Measurements from ENCODE around the gene FADS1.

FADS1 gene

DNA sequence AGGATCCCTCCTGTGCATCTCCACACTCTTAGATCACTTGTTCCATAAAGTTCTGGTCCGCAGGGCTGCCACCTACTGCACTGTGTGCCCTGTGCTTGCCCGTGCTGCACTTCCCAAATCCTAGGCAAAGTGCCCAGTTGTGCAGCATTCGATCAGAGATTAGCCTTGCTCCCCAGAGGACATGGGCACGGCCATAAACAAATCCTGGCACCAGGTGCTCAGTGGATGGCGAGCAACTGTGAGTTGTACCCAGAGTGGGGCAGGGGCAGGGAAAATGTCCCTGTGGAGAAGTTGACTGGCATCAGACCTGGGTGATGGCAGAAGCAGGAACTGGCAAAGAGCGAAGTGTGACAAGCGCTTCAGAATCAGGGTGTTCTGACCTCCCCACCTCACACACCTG, 16.0 kb upstream of the FADS1 start:
- Histone ChIP-seq H3K9me3 (replicated peaks in 1 of 11) (no peaks in the 10 kb centered on the region), H3K27me3 (no peaks in the 10 kb centered on the region), H3K4me1 (peaks cover 72 to 82% (median 77%) of the 10 kb centered on the region in 10 experiments), H3K4me3 (peak overlapping the region in 5 of 10 experiments; percentile 11 to 97 (median 80); a peak in 6 of 20 replicates), H3K4me2 (peak overlapping the region; percentile 91 to 100 (median 98)), H4K20me1 (peaks cover 0 to 47% (median 39%) of the 10 kb centered on the region in 11 experiments; a peak in 17 of 22 replicates), H3K27ac (peak overlapping the region in 10 of 11 experiments; percentile 75 to 99 (median 94); a peak in 18 of 22 replicates), H3K36me3 (peaks cover 3 to 48% (median 18%) of the 10 kb centered on the region in 11 experiments; a peak in 21 of 22 replicates), H3K9ac (peak overlapping the region in 10 of 11 experiments; percentile 74 to 97 (median 94); a peak in 15 of 22 replicates)
- TF ChIP-seq Cebpa-rat (IDR thresholded peaks at IDR 0.05), result no peak

DNA sequence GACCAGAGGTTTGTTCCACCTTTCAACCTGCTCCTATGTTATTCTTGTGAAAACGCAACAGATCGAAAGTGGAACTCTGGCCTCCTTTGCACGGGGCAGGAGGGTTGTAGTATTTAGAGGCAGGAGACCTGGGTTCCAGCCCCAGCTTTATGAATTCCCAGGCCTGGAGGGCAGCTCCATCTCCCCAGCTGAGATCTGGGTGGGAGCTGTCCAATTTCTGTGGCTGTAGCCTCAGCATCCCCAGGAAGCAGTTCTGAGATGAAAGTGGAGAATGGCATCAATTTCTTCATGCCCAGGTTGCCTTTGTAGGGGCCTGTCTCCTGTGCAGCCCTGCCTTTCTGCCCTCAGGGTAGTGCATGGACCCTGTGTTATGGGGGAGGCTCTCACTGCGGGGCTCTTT, 15.4 kb upstream of the FADS1 start:
- TF ChIP-seq Cebpa-rat (IDR thresholded peaks at IDR 0.05), result no peak
- Histone ChIP-seq H4K20me1 (peaks cover 0 to 44% (median 39%) of the 10 kb centered on the region in 11 experiments; a peak in 17 of 22 replicates), H3K27me3 (no peaks in the 10 kb centered on the region), H3K27ac (peak overlapping the region in 10 of 11 experiments; percentile 89 to 99 (median 96); a peak in 17 of 22 replicates), H3K9ac (peak overlapping the region; percentile 39 to 98 (median 95); a peak in 18 of 22 replicates), H3K36me3 (peaks cover 0 to 42% (median 13%) of the 10 kb centered on the region in 11 experiments; a peak in 19 of 22 replicates), H3K4me1 (peaks cover 72 to 78% (median 75%) of the 10 kb centered on the region in 10 experiments), H3K4me2 (peak overlapping the region; percentile 91 to 100 (median 98)), H3K4me3 (peak overlapping the region in 7 of 10 experiments; percentile 78 to 97 (median 87); a peak in 9 of 20 replicates), H3K9me3 (replicated peaks in 1 of 11) (no peaks in the 10 kb centered on the region)

DNA sequence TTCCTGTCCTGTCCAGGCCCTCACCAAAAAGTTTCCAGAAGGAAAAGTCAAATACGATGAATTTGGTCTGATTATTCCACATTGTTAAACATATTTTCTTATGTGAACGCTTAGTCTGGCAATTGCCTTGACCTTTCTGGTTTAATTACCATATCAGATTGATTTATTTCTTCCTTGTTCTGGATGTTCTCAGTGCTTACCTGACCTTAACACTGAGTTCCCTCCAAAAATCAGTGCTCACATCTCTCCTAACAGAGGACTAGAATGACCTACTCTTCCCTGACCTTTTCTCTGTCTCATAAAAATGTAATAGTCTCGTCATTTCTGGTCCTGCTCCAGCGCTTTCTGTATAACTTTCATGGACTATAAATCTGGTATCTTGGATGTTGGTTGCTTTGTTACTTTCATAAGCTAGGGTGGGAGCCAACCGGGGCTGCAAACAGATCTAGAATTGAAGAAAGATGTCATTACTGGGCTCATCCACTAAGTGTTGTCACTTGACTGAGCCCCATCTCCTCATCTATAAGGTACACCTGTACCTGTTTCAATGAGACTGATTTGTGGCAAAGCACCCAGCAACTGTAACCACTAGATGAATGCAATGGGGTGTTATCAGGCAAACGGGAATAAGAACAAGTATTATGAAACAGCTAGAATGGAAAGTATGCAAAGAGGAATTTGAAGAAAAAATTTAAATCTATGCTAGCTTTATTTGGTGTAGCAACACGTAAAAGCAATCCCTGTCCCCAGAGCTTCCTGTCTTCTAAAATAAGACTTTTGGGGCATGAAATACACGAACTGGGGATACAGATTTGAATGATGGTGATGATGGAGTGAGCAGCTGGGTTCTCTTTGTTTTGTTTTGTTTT, 13.7 kb upstream of the FADS1 start:
- Histone ChIP-seq H4K20me1 (peaks cover 0 to 44% (median 39%) of the 10 kb centered on the region in 11 experiments; a peak in 17 of 22 replicates), H3K9me3 (replicated peaks in 1 of 11) (no peaks in the 10 kb centered on the region), H3K4me1 (peaks cover 74 to 79% (median 77%) of the 10 kb centered on the region in 10 experiments), H3K9ac (peak overlapping the region; percentile 90 to 98 (median 95); a peak in 21 of 22 replicates), H3K27me3 (no peaks in the 10 kb centered on the region), H3K4me2 (peak overlapping the region; percentile 91 to 100 (median 98)), H3K4me3 (peak overlapping the region; percentile 78 to 97 (median 89)), H3K27ac (peak overlapping the region in 10 of 11 experiments; percentile 93 to 99 (median 96); a peak in 17 of 22 replicates), H3K36me3 (peaks cover 0 to 31% (median 7%) of the 10 kb centered on the region in 11 experiments; a peak in 11 of 22 replicates)
- TF ChIP-seq Cebpa-rat (IDR thresholded peaks at IDR 0.05), result no peak

DNA sequence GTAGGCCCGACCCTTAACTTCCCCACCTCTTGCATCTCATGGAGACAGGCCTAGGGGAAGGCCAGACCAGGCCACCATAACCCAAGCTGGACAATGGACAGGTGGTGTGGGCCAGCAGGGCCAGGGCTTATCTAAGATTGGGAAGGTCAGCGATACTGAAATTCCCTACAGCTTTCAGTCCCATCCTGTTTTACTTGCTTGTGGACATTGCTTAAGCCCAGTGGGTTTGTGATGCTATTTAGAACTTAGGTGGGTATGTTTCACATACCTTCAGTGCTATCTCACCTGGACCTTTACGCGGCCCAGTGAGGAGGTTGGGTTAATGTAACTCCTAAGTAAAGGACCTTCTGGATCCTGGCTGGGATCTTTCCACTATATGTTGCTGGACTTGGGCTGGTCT, 13.0 kb upstream of the FADS1 start:
- Histone ChIP-seq H3K4me3 (peak overlapping the region; percentile 78 to 97 (median 89)), H3K27ac (peak overlapping the region in 10 of 11 experiments; percentile 93 to 99 (median 96); a peak in 21 of 22 replicates), H3K4me1 (peaks cover 67 to 73% (median 71%) of the 10 kb centered on the region in 10 experiments)

DNA sequence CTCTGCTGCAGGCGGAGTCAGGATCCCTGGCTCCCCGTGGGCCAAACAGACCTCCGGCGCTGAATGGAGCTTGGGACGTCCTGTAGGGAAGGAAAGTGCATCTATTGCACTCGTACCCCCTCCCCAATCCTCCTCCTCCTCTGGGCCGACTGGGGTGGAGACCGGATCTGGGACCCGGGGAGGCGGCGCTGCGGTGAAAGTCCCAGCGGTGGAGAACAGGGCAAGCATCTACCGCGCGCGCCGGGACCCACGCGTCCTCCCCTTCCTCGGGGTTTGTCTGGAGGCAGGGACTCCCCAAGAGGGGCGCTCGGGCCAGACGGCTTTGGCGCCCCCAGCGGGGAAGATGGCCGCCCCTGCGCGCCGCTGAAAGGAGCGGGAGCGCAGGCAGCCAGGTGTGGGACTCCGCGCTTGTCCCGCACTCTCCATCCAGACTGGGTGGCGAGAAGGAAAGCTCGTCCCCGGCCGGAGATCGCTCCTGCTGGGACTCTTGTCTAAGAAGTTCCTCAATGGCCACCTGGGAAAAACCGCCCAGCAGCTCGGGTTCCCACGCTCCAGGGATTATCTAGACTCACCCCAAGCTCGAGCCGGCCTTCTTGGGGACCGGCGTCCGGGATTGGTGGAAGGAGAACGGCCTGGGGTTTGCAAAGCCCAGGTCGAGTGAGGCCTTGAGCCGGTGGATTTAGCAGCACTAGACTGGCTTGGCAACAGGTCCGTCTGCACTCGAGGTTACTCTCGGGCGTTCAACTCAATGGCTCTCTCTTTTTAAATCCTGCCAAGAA, 12.0 kb upstream of the FADS1 start:
- Histone ChIP-seq H3K36me3 (peaks cover 0 to 27% (median 7%) of the 10 kb centered on the region in 11 experiments; a peak in 11 of 22 replicates), H3K9ac (peak overlapping the region; percentile 90 to 98 (median 95)), H3K4me3 (peak overlapping the region; percentile 78 to 97 (median 89)), H3K4me2 (peak overlapping the region; percentile 91 to 100 (median 98)), H3K27me3 (no peaks in the 10 kb centered on the region), H4K20me1 (peaks cover 0 to 44% (median 39%) of the 10 kb centered on the region in 11 experiments; a peak in 17 of 22 replicates), H3K27ac (peak overlapping the region; percentile 70 to 99 (median 96)), H3K4me1 (peaks cover 60 to 64% (median 63%) of the 10 kb centered on the region in 10 experiments), H3K9me3 (replicated peaks in 1 of 11) (no peaks in the 10 kb centered on the region)
- TF ChIP-seq Cebpa-rat (IDR thresholded peaks at IDR 0.05), result no peak

More for the DNA sequence above, 13.0 kb upstream of the FADS1 start:
- Histone ChIP-seq H4K20me1 (peaks cover 0 to 44% (median 39%) of the 10 kb centered on the region in 11 experiments; a peak in 17 of 22 replicates), H3K9ac (peak overlapping the region; percentile 90 to 98 (median 95); a peak in 21 of 22 replicates), H3K27me3 (no peaks in the 10 kb centered on the region), H3K4me2 (peak overlapping the region; percentile 91 to 100 (median 98)), H3K9me3 (replicated peaks in 1 of 11) (no peaks in the 10 kb centered on the region), H3K36me3 (peaks cover 0 to 31% (median 7%) of the 10 kb centered on the region in 11 experiments; a peak in 11 of 22 replicates)
- TF ChIP-seq Cebpa-rat (IDR thresholded peaks at IDR 0.05), result no peak

DNA sequence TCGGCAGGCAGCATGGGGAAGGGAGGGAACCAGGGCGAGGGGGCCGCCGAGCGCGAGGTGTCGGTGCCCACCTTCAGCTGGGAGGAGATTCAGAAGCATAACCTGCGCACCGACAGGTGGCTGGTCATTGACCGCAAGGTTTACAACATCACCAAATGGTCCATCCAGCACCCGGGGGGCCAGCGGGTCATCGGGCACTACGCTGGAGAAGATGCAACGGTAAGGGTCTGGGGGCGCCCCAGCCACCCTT, 11.5 kb upstream of the FADS1 start:
- peak overlapping the region; percentile 70 to 99 (median 96) for H3K27ac ChIP-seq
- peak overlapping the region; percentile 90 to 98 (median 95) for H3K9ac ChIP-seq
- peaks cover 55 to 59% (median 57%) of the 10 kb centered on the region in 10 experiments for H3K4me1 ChIP-seq

DNA sequence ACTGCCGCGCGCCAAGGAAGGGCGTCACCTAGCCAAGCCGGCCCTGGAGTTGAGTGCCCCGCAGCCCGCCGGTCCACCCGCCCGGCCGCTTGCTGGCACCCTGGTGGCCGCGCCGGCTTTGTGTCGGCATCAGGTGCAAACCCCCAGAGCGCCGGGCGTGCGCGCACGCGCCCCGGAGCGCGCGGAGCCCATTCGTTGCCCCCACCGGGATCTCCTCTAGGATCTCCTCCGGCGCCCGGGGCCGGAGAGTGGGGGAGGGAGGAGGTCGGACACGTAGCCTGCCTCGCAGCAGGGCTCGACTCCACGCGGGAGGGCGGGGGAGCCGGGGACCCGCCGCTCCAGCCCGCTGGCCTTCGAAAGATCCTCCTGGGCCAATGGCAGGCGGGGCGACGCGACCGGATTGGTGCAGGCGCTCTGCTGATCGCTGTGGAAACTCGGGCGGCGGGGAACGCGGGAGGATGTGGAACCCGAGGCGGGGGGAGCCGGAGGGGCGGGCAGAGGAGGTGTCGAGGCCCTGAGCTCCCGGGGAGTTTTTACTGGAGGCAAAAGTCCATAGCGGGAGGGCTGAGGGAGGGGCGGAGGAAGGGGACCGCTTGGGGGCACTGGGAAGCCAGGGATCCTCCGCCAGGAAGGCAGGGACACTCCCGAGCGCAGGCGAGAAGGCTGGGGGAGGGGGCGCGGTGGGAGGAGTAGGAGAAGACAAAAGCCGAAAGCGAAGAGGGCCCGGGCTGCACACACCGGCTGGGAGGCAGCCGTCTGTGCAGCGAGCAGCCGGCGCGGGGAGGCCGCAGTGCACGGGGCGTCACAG, 11.0 kb upstream of the FADS1 start, which contains the start of gene FADS2:
FADS2 (plus strand) TSS at position 730 of the 808 bp plus-strand sequence. CDS start 91 bp downstream, outside the sequence.
- Histone ChIP-seq H3K4me2 (peak within 1 kb of the TSS; percentile 91 to 100 (median 98)), H3K9me3 (replicated peaks in 1 of 11) (no peaks in the 10 kb centered on the region), H3K9ac (peak within 1 kb of the TSS; percentile 90 to 98 (median 95)), H3K27me3 (no peaks in the 10 kb centered on the region), H3K27ac (peak within 1 kb of the TSS; percentile 93 to 99 (median 96)), H3K36me3 (peaks cover 0 to 20% (median 4%) of the 10 kb centered on the region in 11 experiments; a peak in 10 of 22 replicates), H3K4me3 (peak within 1 kb of the TSS; percentile 78 to 97 (median 89)), H4K20me1 (peaks cover 0 to 40% (median 37%) of the 10 kb centered on the region in 11 experiments; a peak in 17 of 22 replicates), H3K4me1 (peaks cover 49 to 54% (median 52%) of the 10 kb centered on the region in 10 experiments)
- no peak for TF ChIP-seq Cebpa-rat (IDR thresholded peaks at IDR 0.05)

More for the DNA sequence above, 11.5 kb upstream of the FADS1 start:
- no peaks in the 10 kb centered on the region for H3K9me3 ChIP-seq (replicated peaks in 1 of 11)
- no peak for TF ChIP-seq Cebpa-rat (IDR thresholded peaks at IDR 0.05)
- peaks cover 0 to 44% (median 39%) of the 10 kb centered on the region in 11 experiments; a peak in 17 of 22 replicates for H4K20me1 ChIP-seq
- H3K27me3 ChIP-seq, result no peaks in the 10 kb centered on the region
- H3K36me3 ChIP-seq, result peaks cover 0 to 22% (median 7%) of the 10 kb centered on the region in 11 experiments; a peak in 10 of 22 replicates
- peak overlapping the region; percentile 78 to 97 (median 89) for H3K4me3 ChIP-seq
- H3K4me2 ChIP-seq, result peak overlapping the region; percentile 91 to 100 (median 98)

Data from BLaER1 treated with 17β-estradiol and CSF1 and Interleukin-3, amounts not matched to agents 10 nM and 100 nM (cell line).